Endodermal cell (in vitro differentiated cells): ENCODE results near the gene SLC26A8. TPM values are rescaled to one million over a fixed set of nuclear protein-coding genes. Genes with fewer than 3 reads are reported as not detected.

Experiments used
- DNase-seq: peaks from one replicate; pipeline ENCODE4 v3.0.0-alpha.2; 2017
- H3K27ac ChIP-seq: 2 replicates; pipeline ENCODE4 v1.5.1; 2013; ENCODE audit warnings: mild to moderate bottlenecking, low read depth, low read length, moderate library complexity
- H3K27me3 ChIP-seq: 2 replicates; pipeline ENCODE4 v1.6.1; 2013; ENCODE audit warnings: mild to moderate bottlenecking, low read length, moderate library complexity; ENCODE audit not compliant: insufficient read depth, control insufficient read depth, poor library complexity, severe bottlenecking
- H3K36me3 ChIP-seq: 2 replicates; pipeline ENCODE4 v1.7.0; 2013; ENCODE audit warnings: mild to moderate bottlenecking, low read length, moderate library complexity; ENCODE audit not compliant: control insufficient read depth, insufficient read depth
- H3K4me1 ChIP-seq: one replicate; pipeline ENCODE4 v1.7.0; 2013; ENCODE audit warnings: low read length; ENCODE audit not compliant: control insufficient read depth, insufficient read depth
- H3K4me3 ChIP-seq: 2 replicates; pipeline ENCODE4 v1.5.1; 2013; ENCODE audit warnings: mild to moderate bottlenecking, low read length, moderate library complexity
- H3K9ac ChIP-seq: 2 replicates; pipeline ENCODE4 v1.6.1; 2013; ENCODE audit warnings: mild to moderate bottlenecking, low read length, moderate library complexity; ENCODE audit not compliant: poor library complexity, severe bottlenecking; ENCODE audit errors: extremely low read depth
- H3K9me3 ChIP-seq: 2 replicates; pipeline ENCODE4 v1.6.1; 2013; ENCODE audit warnings: mild to moderate bottlenecking, low read length, moderate library complexity; ENCODE audit not compliant: control insufficient read depth
- H3K27ac Mint-ChIP-seq: 2 replicates; pipeline ENCODE4 v1.8.0; 2020; ENCODE audit warnings: mixed read lengths
- H3K27me3 Mint-ChIP-seq: 2 replicates; pipeline ENCODE4 v1.8.0; 2021; ENCODE audit warnings: mild to moderate bottlenecking, mixed read lengths; ENCODE audit not compliant: insufficient read depth
- H3K36me3 Mint-ChIP-seq: 2 replicates; pipeline ENCODE4 v1.8.0; 2020; ENCODE audit warnings: low read depth, mixed read lengths
- H3K4me1 Mint-ChIP-seq: 2 replicates; pipeline ENCODE4 v1.8.0; 2020; ENCODE audit warnings: mixed read lengths
- H3K4me3 Mint-ChIP-seq: 2 replicates; pipeline ENCODE4 v1.8.0; 2020; ENCODE audit warnings: mild to moderate bottlenecking, moderate library complexity, mixed read lengths
- H3K9me3 Mint-ChIP-seq: 2 replicates; pipeline ENCODE4 v1.8.0; 2020; ENCODE audit warnings: mild to moderate bottlenecking, mixed read lengths
- CTCF ChIP-seq: fragments of 200-600 bp; sonication (generic); conservative IDR thresholded peaks from 2 replicates; pipeline ENCODE4 v1.5.0; 2021; ENCODE audit warnings: antibody characterized with exemption, mild to moderate bottlenecking
- WGBS, 2 experiments: methylation state at CpG; one replicate each; pipeline versions ENCODE4 v1.1.5 to v1.1.7; 2013; ENCODE audit warnings: missing lambda C conversion rate in 2 of 2, mixed read lengths in 1 of 2; ENCODE audit not compliant: insufficient coverage in 1 of 2, insufficient read length in 1 of 2; 5-methylcytosine and 5-hydroxymethylcytosine counted together
- total RNA-seq, 2 donors: library from RNA; stranded (reverse); fragmentation: NEBNext Ultra II Directional in 1 of 2; extraction: Animal tissue kit (Norgen Biotek cat#: 25700) in 1 of 2; gene quantifications; 2 replicates in 1 of 2; 3 replicates in 1 of 2; pipeline ENCODE4 v1.2.1, GENCODE V29; 2021

The SLC26A8 gene
- total RNA-seq, 2 donors from 2014 or later: not detected

GRCh38 chr6:36061236-36061635, 36.8 kb upstream of the SLC26A8 start:
- peaks cover 14% of the 10 kb centered on the region for H3K36me3 ChIP-seq

GRCh38 chr6:36056178-36056577, 31.7 kb upstream of the SLC26A8 start:
- no peak overlapping the region for H3K27ac Mint-ChIP-seq
- TF ChIP-seq CTCF: no peak
- Histone ChIP-seq H3K4me1 (no peaks in the 10 kb centered on the region), H3K36me3 (peaks cover 18% of the 10 kb centered on the region), H3K27ac (no peak overlapping the region), H3K4me3 (no peak overlapping the region), H3K9ac (no peak overlapping the region), H3K9me3 (no peaks in the 10 kb centered on the region), H3K27me3 (no peaks in the 10 kb centered on the region)
- no peak overlapping the region for H3K4me3 Mint-ChIP-seq
- peaks cover 10% of the 10 kb centered on the region for H3K36me3 Mint-ChIP-seq
- H3K4me1 Mint-ChIP-seq: peaks cover 16% of the 10 kb centered on the region
- WGBS, 2 experiments: 80 to 94% methylated on average over 1 of the region's 1 CpG
- no peaks in the 10 kb centered on the region for H3K27me3 Mint-ChIP-seq
- no peaks in the 10 kb centered on the region for H3K9me3 Mint-ChIP-seq
- DNase-seq: no peak

More at GRCh38 chr6:36061236-36061635, 36.8 kb upstream of the SLC26A8 start:
- no peak overlapping the region for H3K9ac ChIP-seq
- peaks cover 14% of the 10 kb centered on the region for H3K4me1 Mint-ChIP-seq
- H3K4me3 Mint-ChIP-seq: no peak overlapping the region
- H3K27ac ChIP-seq: no peak overlapping the region
- H3K4me1 ChIP-seq: no peaks in the 10 kb centered on the region
- no peak overlapping the region for H3K4me3 ChIP-seq
- no peak for TF ChIP-seq CTCF
- WGBS, 2 experiments: 42 to 100% methylated on average over 1 to 2 of the region's 2 CpGs
- H3K9me3 Mint-ChIP-seq: no peaks in the 10 kb centered on the region
- H3K27me3 Mint-ChIP-seq: no peaks in the 10 kb centered on the region
- no peak for DNase-seq
- no peaks in the 10 kb centered on the region for H3K27me3 ChIP-seq
- peaks cover 16% of the 10 kb centered on the region for H3K36me3 Mint-ChIP-seq
- no peak overlapping the region for H3K27ac Mint-ChIP-seq
- no peaks in the 10 kb centered on the region for H3K9me3 ChIP-seq

GRCh38 chr6:36054956-36055355, 30.5 kb upstream of the SLC26A8 start:
- no peak for TF ChIP-seq CTCF
- Histone ChIP-seq H3K36me3 (peaks cover 16% of the 10 kb centered on the region), H3K4me3 (no peak overlapping the region), H3K4me1 (no peaks in the 10 kb centered on the region), H3K27me3 (no peaks in the 10 kb centered on the region), H3K27ac (no peak overlapping the region), H3K9me3 (no peaks in the 10 kb centered on the region), H3K9ac (no peak overlapping the region)
- Mint-ChIP-seq H3K27me3 (no peaks in the 10 kb centered on the region), H3K27ac (no peak overlapping the region), H3K4me1 (peaks cover 15% of the 10 kb centered on the region), H3K4me3 (no peak overlapping the region), H3K36me3 (peaks cover 7% of the 10 kb centered on the region), H3K9me3 (no peaks in the 10 kb centered on the region)
- WGBS, 2 experiments: 56 to 100% methylated on average over 1 to 2 of the region's 2 CpGs
- no peak for DNase-seq
